Measurements from ENCODE around the gene NSL1.
"Not testable (repeated sequence)": the region's sequence is repeated elsewhere in the genome, so short reads cannot be mapped to it uniquely, and the experiment has no call there.

The NSL1 gene

GRCh38 chr1:212749821-212750535 lies 41.6 kb downstream of the NSL1 start:
- peak; percentile 34 for DNase-seq (ENCODE audit: low spot score)

- no peak for DNase-seq (ENCODE audit: low spot score)
These were observed 45.0 kb downstream of the NSL1 start for GRCh38 chr1:212746546-212746945.

DNA sequence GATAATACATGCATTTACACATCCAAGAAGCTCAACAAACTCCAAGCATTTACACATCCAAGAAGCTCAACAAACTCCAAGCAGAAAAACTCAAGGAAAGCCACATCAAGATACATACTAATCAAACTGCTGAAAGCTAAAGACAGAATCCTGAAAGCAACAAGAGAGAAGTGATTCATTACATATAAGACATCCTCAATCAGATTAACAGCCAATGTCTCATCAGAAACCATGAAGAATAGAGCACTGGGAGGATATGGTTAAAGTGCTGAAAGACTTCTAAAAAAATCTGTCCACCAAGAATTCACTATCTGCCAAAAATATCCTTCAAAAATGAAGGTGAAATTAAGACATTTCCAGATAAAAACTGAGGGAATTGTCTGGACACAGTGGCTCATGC lies 46.3 kb downstream of the NSL1 start:
- no peak for DNase-seq (ENCODE audit: low spot score)

DNA sequence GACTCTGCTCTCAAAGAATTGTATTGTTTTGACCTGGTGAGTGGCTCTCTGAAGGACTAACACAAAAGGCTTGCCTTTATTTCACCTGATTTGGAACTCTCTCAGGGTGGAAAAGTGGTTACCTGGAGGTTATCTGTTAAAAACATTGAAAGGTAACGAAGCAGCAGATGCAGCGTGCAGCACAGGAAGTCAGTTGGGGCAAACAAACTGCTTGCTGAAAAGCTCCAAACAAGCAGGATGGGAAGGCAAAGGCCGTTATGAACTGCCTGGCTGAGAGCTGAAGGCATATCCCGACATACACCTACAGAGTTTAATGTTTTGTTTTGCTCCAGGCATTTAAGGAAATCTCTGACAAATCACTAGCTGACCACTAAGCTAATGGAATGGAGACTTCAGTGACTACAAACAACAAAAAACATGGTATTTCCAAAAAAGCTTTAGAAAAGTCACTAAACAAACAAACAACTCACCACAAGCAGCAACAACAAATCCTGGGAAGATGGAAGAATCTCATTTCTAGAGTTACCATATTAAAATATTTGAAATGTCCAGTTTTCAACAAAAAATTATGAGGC lies 47.6 kb downstream of the NSL1 start:
- DNase-seq (ENCODE audit: low spot score), result no peak

GRCh38 chr1:212738330-212738729 lies 53.2 kb downstream of the NSL1 start:
- DNase-seq (ENCODE audit: low spot score), result no peak

DNA sequence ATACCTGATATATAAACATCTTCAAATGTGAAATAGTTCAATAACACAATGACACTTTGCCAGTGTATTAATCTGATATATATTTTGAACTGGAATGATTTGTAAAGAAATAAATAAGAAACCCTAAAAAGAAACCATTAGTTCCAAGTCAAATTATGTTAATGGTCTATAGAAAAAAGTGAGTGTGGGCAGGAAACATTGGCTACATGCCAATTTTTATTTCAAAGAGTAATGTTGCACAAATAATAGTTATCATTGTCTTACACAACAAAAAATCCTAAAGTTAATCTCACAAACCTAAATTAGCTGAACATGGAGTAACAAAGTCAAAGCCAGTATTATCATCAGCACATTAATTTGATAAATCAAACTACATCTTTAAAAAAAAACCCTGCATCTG lies 54.0 kb downstream of the NSL1 start:
- no peak for DNase-seq (ENCODE audit: low spot score)

DNA sequence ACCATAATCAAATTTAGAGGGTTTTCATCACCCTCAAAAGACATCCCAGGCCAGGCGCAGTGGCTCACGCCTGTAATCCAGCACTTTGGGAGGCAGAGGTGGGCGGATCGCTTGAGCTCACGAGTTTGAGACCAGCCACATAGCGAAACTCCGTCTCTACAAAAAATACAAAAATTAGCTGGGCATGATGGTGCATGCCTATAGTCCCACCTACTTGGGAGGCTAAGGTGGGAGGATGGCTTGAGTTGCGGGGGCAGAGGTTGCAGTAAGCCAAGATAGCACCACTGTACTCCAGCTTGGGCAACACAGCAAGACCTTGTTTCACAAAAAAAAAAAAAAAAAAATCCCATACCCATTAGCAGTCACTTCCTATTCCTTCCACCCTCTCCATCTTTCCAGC lies 58.5 kb downstream of the NSL1 start:
- DNase-seq (ENCODE audit: low spot score), result no peak

DNA sequence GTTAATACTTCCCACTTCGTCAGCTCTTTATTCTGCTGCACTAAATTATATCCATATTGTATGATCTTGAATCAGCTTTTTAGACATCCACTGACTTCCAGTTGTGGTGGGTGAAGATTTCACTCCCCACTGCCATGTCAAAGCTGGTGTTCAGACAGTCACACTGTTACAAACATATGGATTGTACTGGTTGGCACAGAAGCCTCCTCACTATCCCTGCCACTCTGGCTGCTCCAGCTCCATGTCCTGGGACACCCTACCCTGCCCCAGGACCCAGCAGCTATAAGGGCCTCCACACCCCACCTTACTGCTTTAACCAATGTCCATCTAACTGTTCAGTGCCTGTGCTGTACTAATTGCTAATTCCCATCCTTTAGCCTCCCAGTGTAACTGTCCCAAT lies 59.9 kb downstream of the NSL1 start:
- DNase-seq (ENCODE audit: low spot score), result no peak

DNA sequence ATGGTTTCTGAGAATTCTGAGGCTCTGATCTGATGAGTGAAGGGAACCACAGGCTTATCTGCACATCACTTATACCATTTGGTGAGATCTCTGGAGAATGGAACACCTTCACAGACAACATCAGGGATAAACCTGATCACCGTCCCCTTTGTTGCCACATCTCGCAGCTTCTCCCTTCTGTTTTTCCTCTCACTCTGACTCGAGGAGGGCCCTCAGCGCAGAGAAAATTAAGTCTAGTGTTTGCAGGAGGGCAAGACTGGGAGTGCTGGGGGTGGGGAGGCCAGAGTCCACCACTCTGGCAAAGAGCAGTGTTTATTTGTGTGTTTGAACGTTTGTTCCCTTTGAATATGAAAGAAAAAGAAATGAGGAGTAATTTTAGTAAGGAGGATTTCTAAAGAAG lies 63.0 kb downstream of the NSL1 start:
- DNase-seq (ENCODE audit: low spot score), result no peak

- DNase-seq (ENCODE audit: low spot score), result no peak
These were observed 64.0 kb downstream of the NSL1 start for GRCh38 chr1:212727386-212728181.

DNA sequence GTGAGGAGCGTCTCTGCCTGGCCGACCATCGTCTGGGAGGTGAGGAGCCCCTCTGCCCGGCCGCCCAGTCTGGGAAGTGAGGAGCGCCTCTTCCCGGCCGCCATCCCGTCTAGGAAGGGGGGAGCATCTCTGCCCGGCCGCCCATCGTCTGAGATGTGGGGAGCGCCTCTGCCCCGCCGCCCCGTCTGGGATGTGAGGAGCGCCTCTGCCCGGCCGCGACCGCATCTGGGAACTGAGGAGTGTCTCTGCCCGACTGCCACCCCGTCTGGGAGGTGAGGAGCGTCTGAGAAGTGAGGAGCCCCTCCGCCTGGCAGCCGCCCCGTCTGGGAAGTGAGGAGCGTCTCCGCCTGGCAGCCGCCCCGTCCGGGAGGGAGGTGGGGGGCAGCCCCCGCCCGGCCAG lies 66.9 kb downstream of the NSL1 start:
- not testable (repeated sequence) for DNase-seq (ENCODE audit: low spot score)

- DNase-seq (ENCODE audit: low spot score), result no peak
These were observed 69.2 kb downstream of the NSL1 start for GRCh38 chr1:212722270-212722957.

- no peak for DNase-seq (ENCODE audit: low spot score)
These were observed 70.0 kb downstream of the NSL1 start for GRCh38 chr1:212721388-212722247.

DNA sequence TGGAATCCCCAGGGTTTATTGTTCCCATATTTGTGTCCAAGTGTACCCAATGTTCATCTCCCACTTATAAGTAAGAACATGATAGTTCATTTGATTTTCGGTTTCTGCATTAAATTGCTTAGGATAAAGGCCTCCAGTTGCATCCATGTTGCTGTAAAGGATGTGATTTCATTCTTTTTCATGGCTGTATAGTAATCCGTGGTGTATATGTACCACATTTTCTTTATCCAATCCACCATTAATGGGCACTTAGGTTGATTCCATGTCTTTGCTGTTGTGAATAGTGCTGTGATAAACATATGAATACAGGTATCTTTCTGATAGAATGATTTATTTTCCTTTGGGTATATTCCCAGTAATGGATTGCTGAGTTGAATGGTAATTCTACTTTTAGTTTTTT lies 71.9 kb downstream of the NSL1 start:
- DNase-seq (ENCODE audit: low spot score), result no peak

GRCh38 chr1:212718499-212718898 lies 73.1 kb downstream of the NSL1 start:
- no peak for DNase-seq (ENCODE audit: low spot score)

DNA sequence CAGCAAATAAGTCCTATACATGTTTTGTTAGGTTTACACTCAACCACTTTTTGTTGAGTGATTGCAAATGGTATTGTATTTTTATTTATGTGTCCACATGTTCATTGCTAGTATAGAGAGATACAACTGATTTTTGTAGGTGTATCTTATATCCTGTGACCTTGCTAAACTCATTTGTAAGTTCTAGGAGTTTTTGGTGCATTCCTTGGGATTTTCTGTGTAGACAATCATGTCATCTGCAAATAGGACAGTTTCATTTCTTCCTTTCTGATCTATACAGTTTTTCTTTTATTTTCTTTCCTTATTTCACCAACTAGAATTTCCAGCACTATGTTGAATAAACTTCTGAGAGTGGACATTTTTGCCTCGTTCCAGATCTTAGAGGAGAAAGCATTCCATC lies 75.4 kb downstream of the NSL1 start:
- no peak for DNase-seq (ENCODE audit: low spot score)

- no peak for DNase-seq (ENCODE audit: low spot score)
These were observed 78.0 kb downstream of the NSL1 start for GRCh38 chr1:212713465-212714136.

DNA sequence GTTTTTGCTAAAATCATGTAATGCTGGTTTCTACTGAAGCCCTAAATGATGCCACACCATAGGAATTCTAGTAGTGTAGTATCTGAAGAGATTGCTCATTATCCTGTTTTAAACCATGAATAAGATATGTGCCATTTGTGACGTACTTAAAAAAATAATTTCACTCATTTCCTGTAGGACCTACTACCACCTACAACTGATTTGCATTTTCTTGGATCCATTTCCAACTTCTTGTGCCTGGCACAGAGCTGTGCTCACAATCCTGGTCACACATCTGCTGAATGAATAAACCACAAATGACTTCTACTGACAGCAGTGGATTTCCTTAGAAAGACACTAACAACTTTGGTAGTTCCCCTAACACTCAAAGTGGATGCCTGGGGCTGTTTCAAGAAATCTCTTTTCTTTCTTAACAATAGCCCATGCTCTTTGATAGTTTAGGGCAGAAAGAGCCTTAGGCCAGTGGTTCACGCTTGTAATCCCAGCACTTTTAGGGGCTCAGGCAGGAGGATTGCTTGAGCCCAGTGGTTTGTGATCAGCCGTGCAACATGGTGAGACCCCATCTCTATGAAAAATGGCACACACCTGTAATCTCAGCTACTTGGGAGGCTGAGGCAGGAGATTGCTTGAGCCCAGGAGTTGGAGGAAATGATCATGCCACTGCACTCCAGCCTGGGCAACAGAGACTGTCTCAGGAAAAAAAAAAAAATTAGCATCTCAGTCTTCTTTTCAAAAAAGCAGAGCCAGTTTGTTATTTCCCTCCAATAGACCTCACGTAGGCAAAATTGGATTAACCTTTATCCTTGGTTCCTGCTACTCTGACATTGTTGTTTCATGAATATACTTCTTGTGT lies 78.9 kb downstream of the NSL1 start:
- no peak for DNase-seq (ENCODE audit: low spot score)

GRCh38 chr1:212711974-212712373 lies 79.6 kb downstream of the NSL1 start:
- not testable (repeated sequence) for DNase-seq (ENCODE audit: low spot score)

- DNase-seq (ENCODE audit: low spot score), result no peak
These were observed 81.0 kb downstream of the NSL1 start for GRCh38 chr1:212710566-212710965.
